NCI-H748 treated with DMSO at 0.1 percent for 48 hours (cell line): ENCODE data around the gene SCGB1C2.
A peak's percentile ranks its signal among the peaks of the same experiment; 100 is the strongest.
"Not testable (repeated sequence)": the region's sequence is repeated elsewhere in the genome, so short reads cannot be mapped to it uniquely, and the experiment has no call there.

Experiments used
- DNase-seq: peaks from one replicate; lab custom pipeline; 2025; lab: John Stamatoyannopoulos, UW

The SCGB1C2 gene

GRCh38 chr17:137166-137807 is at the start of gene SCGB1C2:
Gene SCGB1C2 (plus strand): TSS chr17:137569. CDS start chr17:137591, 22 bp downstream.
- not testable (repeated sequence) for DNase-seq

DNA sequence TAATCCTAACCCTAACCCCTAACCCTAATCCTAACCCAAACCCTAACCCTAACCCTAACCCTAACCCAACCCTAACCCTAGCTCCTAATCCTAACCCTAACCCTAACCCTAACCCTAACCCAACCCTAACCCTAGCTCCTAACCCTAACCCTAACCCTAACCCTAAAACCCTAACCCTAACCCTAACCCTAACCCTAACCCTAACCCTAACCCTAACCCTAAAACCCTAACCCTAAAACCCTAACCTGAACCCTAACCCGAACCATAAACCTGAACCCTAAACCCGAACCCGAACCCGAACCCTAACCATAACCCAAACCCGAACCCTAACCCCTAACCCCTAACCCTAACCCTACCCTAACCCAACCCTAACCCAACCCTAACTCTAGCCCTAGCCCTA is 24.3 kb upstream of the SCGB1C2 start:
- DNase-seq, result not testable (repeated sequence)

- DNase-seq, result not testable (repeated sequence)
Measured at GRCh38 chr17:118339-118917, 18.9 kb upstream of the SCGB1C2 start.

DNA sequence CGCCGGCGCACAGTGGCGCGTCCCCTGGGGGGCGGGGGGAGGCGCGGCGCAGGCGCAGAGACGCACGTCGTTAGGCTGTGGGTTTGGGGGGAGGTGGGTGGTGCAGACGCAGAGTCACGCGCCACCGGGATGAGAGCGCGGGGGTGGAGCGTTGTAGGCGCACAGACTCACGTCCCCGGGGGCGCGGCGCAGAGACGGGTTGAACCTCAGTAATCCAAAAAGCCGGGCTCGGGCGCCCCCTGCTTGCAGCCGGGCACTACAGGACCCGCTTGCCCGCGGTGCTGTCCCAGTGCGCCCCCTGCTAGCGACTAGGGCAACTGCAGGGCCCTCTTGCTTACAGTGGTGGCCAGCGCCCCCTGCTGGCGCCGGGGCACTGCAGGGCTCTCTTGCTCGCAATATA is 3.4 kb upstream of the SCGB1C2 start:
- DNase-seq, result not testable (repeated sequence)

DNA sequence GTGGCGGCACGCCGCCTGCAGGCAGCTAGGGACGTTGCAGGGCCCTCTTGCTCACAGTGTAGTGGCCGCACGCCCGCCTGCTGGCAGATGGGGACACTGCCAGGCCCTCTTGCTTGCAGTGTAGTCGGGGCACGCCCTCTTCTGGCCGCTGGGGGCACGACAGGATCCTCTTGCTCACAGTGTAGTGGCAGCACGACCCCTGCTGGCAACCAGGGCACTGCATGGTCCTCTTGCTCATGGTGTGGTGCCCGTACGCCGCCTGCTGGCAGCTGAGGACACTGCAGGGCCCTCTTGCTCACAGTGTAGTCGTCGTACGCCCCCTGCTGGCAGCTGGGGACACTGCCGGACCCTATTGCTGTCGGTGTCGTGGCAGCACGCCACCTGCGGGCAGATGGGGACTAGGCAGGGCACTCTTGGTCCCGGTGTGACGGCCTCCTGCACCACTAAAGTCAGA is 3.0 kb upstream of the SCGB1C2 start:
- DNase-seq, result not testable (repeated sequence)

DNA sequence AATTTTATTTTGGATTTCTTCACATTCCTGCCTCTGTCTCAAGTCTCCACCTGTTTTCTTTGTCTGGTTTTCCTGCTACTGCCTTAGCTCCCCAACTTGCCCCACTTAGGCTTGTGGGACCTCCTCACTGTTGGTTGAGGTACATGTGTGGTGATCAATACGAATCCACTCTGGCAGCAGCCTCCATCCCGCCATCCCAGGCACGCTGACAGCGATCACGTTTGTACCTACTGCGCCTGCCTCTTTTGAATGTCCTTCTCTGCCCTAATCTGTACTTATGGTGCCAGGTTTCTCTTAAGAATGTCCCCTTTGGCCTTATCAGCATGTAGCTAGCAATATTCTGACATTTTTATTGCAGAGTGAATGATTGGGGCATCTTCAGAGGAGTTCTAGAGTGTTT is 2.3 kb upstream of the SCGB1C2 start:
- not testable (repeated sequence) for DNase-seq

- not testable (repeated sequence) for DNase-seq
Measured at GRCh38 chr17:135895-136294, 1.5 kb upstream of the SCGB1C2 start.

GRCh38 chr17:136531-136930 is 838 bp upstream of the SCGB1C2 start:
- DNase-seq, result not testable (repeated sequence)

- DNase-seq, result not testable (repeated sequence)
Measured at GRCh38 chr17:139401-140205, 2.2 kb downstream of the SCGB1C2 start.

- DNase-seq, result no peak
Measured at GRCh38 chr17:142102-142661, 4.8 kb downstream of the SCGB1C2 start.

GRCh38 chr17:142876-143784 is 5.8 kb downstream of the SCGB1C2 start:
- no peak for DNase-seq

DNA sequence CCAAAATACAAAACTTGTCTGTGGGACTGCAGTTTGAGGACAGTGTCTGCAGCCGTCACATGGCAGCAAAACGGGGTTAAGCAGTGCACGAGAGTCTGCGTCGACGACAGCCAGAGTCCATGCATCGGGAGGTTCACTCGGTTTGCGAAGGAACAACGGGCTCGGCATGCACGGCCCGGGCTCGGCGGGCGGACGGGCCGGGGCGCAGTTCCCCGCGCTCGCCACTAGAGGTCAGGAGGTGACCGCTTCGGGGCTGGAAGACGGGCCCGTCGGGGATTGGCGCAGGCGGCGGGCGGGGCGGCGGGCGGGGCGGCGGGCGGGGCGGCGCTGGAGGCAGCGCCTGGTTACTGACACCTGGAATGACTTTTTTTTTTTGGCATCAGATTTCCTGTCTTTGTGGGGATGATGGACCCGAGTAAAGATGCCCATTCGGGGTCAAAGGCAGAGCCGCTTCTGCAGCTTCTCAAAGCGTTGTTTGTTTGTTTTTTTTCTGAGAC is 6.5 kb downstream of the SCGB1C2 start:
- peak; percentile 68 for DNase-seq

DNA sequence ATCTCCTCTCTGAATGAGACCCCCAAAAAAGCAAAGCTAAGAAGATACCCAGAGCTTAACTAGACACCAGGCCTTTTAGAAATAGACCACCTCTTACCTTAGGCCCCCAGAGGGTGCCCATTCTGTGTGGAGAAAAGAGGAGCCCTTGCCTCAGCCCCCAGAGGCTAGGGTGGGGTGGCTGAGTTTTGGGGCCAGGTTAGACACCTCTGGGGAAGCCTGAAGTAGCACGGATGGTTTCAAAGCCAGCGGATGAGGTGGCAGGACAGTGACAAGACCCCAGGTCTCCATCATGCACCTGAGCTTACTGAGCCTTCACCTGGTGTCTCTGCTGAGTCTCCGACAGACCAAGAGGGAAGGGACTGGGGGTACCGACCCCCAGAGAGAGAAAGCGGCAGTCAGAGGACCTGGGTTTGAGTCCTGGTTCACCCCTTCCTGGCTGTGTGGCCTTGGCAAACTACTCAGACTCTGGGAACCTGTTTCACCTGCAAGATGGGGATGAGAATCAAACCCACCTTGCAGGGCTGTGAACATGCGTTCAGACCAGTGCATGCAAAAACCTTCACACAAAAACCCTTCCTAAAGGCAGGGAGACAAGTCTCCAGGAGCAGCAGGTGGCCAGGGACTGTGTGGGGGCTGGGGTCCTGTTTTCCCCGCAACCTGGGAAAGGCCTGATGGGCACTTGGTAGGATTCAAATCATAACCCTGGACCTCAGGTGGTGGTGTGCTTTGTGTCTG is 7.7 kb downstream of the SCGB1C2 start:
- DNase-seq, result no peak

- DNase-seq, result no peak
Measured at GRCh38 chr17:145671-146541, 8.5 kb downstream of the SCGB1C2 start.

DNA sequence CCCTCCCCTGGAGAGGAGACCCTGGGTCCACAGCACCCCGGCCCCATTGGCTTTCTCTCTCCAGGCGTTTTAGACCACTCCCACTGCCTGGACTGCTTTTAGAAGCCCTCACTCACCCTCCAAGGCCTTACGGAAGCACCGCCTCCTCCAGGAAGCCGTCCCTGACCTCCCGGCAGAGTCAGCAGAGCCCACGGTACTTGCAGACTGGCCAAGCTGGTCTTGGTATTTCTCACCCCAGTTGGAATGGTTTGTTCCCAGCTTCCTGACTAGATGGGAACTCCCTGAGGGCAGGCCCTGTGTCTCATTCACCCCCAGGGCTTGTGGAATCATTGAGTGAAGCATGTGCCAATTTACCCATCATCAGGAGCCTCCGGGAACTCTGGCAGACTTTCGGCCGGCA is 9.2 kb downstream of the SCGB1C2 start:
- no peak for DNase-seq

- no peak for DNase-seq
Measured at GRCh38 chr17:146983-147761, 9.8 kb downstream of the SCGB1C2 start.

DNA sequence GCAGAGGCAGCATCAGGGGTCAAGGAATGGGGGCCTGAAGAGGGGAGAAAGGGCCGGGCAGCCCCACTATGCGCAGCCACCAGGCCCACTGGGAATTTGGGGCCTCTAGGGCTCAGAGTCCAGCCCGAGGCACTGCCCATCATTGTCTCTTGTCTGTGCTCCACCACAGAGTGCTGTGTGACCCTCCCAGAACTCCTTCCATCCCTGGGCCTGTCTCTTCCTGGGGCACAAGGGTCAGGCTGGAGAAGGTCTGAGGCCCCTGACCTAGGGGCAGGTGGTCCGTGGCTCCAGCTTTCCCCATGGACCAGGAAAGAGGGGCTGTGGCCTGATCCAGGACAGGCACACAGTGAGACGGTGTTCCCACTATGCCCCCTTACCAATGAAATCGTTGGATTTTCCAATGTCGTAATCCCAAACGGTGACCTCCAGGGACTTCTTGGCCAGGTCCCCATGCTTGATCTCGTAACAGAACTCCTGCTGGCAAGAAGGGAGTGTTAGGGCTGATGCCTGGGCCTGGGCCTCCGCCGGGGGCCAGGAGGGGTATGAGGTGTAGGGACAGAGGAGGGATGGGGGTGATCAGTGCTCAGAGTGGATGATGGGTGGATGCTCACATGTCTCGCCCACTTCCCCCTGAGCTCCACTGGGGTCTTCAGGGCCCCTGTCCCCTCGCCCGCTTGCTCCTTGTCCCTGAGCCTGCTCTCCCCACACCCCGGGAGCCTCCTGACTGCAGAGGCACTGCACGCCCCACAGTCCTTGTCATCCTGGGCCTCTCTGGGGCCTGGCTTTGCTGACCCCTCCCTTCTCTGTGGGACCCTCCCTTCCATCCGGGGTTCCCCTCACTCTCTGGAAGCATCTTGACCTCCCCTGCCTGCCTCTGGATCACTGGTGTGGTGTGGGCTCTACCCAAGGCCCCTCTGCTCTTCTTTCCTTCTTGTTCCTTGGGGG is 10.7 kb downstream of the SCGB1C2 start:
- DNase-seq, result no peak

GRCh38 chr17:148757-149156 is 11.4 kb downstream of the SCGB1C2 start:
- no peak for DNase-seq
